Mesenchymal stem cell (in vitro differentiated cells and primary cell): ENCODE data around the gene PRKRIP1.

Experiments used
- DNase-seq: peaks from one replicate; pipeline ENCODE4 v3.0.0-alpha.2; 2013
- H2AFZ ChIP-seq: one replicate; pipeline ENCODE4 v1.6.1; 2013; ENCODE audit warnings: low read depth, mild to moderate bottlenecking, control low read depth, inconsistent platforms, low read length, moderate library complexity
- H2AK5ac ChIP-seq: 2 replicates; pipeline ENCODE4 v1.6.1; 2013; ENCODE audit warnings: low read length, moderate library complexity, mild to moderate bottlenecking, inconsistent platforms; ENCODE audit not compliant: severe bottlenecking
- H2BK120ac ChIP-seq: one replicate; pipeline ENCODE4 v1.6.1; 2013; ENCODE audit warnings: low read depth, mild to moderate bottlenecking, inconsistent platforms, low read length, moderate library complexity
- H2BK12ac ChIP-seq, 2 experiments: one replicate each; pipeline ENCODE4 v1.6.1; 2013; ENCODE audit warnings: inconsistent platforms in 2 of 2, low read length in 2 of 2, mild to moderate bottlenecking in 2 of 2, moderate library complexity in 2 of 2, control low read depth in 1 of 2
- H2BK15ac ChIP-seq: one replicate; pipeline ENCODE4 v1.6.1; 2013; ENCODE audit warnings: mild to moderate bottlenecking, low read depth, inconsistent platforms; ENCODE audit not compliant: poor library complexity, severe bottlenecking
- H2BK5ac ChIP-seq: 2 replicates; pipeline ENCODE4 v1.6.1; 2013; ENCODE audit warnings: low read depth, mild to moderate bottlenecking, low read length, control low read depth, inconsistent platforms; ENCODE audit not compliant: poor library complexity, severe bottlenecking
- H3K14ac ChIP-seq, 2 experiments: one replicate each; pipeline ENCODE4 v1.6.1; 2013; ENCODE audit warnings: inconsistent platforms in 2 of 2, low read length in 2 of 2, control low read depth in 1 of 2, mild to moderate bottlenecking in 1 of 2, moderate library complexity in 1 of 2
- H3K18ac ChIP-seq, 2 experiments: one replicate each; pipeline ENCODE4 v1.6.1; 2013; ENCODE audit warnings: inconsistent platforms in 2 of 2, low read length in 2 of 2, control low read depth in 1 of 2, low read depth in 1 of 2, mild to moderate bottlenecking in 1 of 2
- H3K23ac ChIP-seq, 2 experiments: one replicate each; pipeline ENCODE4 v1.6.1; 2013; ENCODE audit warnings: inconsistent platforms in 2 of 2, low read length in 2 of 2, mild to moderate bottlenecking in 2 of 2, moderate library complexity in 2 of 2, control low read depth in 1 of 2
- H3K27ac ChIP-seq: 2 replicates; pipeline ENCODE4 v1.5.1; 2013; ENCODE audit warnings: mild to moderate bottlenecking, moderate library complexity, low read length, control low read depth, inconsistent platforms; ENCODE audit not compliant: poor library complexity, severe bottlenecking
- H3K27me3 ChIP-seq, 2 experiments: 2 replicates each; pipeline versions ENCODE4 v1.6.1 to v1.7.0; 2013; ENCODE audit warnings: low read length in 2 of 2, mild to moderate bottlenecking in 2 of 2, moderate library complexity in 2 of 2, control low read depth in 1 of 2, inconsistent platforms in 1 of 2; ENCODE audit not compliant: control insufficient read depth in 1 of 2, insufficient read depth in 1 of 2
- H3K36me3 ChIP-seq, 2 experiments: 2 replicates each; pipeline versions ENCODE4 v1.6.1 to v1.7.0; 2013; ENCODE audit warnings: low read length in 2 of 2, control low read depth in 1 of 2, inconsistent platforms in 1 of 2, low read depth in 1 of 2, mild to moderate bottlenecking in 1 of 2; ENCODE audit not compliant: insufficient read depth in 2 of 2, control insufficient read depth in 1 of 2
- H3K4ac ChIP-seq, 2 experiments: one replicate each; pipeline ENCODE4 v1.6.1; 2013; ENCODE audit warnings: inconsistent platforms in 2 of 2, low read length in 2 of 2, mild to moderate bottlenecking in 2 of 2, moderate library complexity in 2 of 2, control low read depth in 1 of 2, low read depth in 1 of 2
- H3K4me1 ChIP-seq: 2 replicates; pipeline ENCODE4 v1.6.1; 2013; ENCODE audit warnings: low read depth, low read length, control low read depth; ENCODE audit not compliant: control insufficient read depth, insufficient read depth
- H3K4me2 ChIP-seq: 2 replicates; pipeline ENCODE4 v1.6.1; 2013; ENCODE audit warnings: low read length, mild to moderate bottlenecking, inconsistent platforms; ENCODE audit not compliant: poor library complexity, severe bottlenecking
- H3K4me3 ChIP-seq, 2 experiments: 2 replicates each; pipeline versions ENCODE4 v1.5.1 to v1.7.0; 2013; ENCODE audit warnings: low read length in 2 of 2, mild to moderate bottlenecking in 2 of 2, control low read depth in 1 of 2, low read depth in 1 of 2; ENCODE audit not compliant: insufficient read depth in 1 of 2
- H3K79me1 ChIP-seq: replicated peaks from 2 replicates; pipeline ENCODE4 v1.6.1; 2013; ENCODE audit warnings: mild to moderate bottlenecking, control low read depth, low read length, inconsistent platforms; ENCODE audit not compliant: poor library complexity, severe bottlenecking
- H3K9ac ChIP-seq: 2 replicates; pipeline ENCODE4 v1.7.0; 2013; ENCODE audit warnings: mild to moderate bottlenecking, low read length, moderate library complexity
- H3K9me3 ChIP-seq: 2 replicates; pipeline ENCODE4 v1.7.0; 2013; ENCODE audit warnings: mild to moderate bottlenecking, low read length; ENCODE audit not compliant: control insufficient read depth
- H4K8ac ChIP-seq: one replicate; pipeline ENCODE4 v1.6.1; 2013; ENCODE audit warnings: inconsistent platforms, mild to moderate bottlenecking, low read length, moderate library complexity
- H4K91ac ChIP-seq: one replicate; pipeline ENCODE4 v1.6.1; 2013; ENCODE audit warnings: mild to moderate bottlenecking, low read length, inconsistent platforms
- WGBS: methylation state at CpG from one replicate; pipeline ENCODE4 v1.1.7; 2013; ENCODE audit warnings: mixed read lengths; 5-methylcytosine and 5-hydroxymethylcytosine counted together

The PRKRIP1 gene

GRCh38 chr7:102387064-102387463 lies 9.1 kb upstream of the PRKRIP1 start:
- no peak overlapping the region for H3K23ac ChIP-seq
- no peak overlapping the region for H3K9ac ChIP-seq
- no peak overlapping the region for H2BK15ac ChIP-seq
- H3K9me3 ChIP-seq: no peaks in the 10 kb centered on the region
- no peak overlapping the region for H4K8ac ChIP-seq
- no peaks in the 10 kb centered on the region for H3K27me3 ChIP-seq
- no peak overlapping the region for H3K4me3 ChIP-seq
- no peak overlapping the region for H3K18ac ChIP-seq
- H3K4me1 ChIP-seq: peaks cover 2% of the 10 kb centered on the region
- H2AK5ac ChIP-seq: no peak overlapping the region
- H3K4ac ChIP-seq: no peak overlapping the region
- H3K79me1 ChIP-seq: peaks cover 10% of the 10 kb centered on the region
- H2BK12ac ChIP-seq: no peak overlapping the region
- H2BK120ac ChIP-seq: no peak overlapping the region
- no peak overlapping the region for H2AFZ ChIP-seq
- no peak overlapping the region for H3K27ac ChIP-seq
- WGBS: 97% methylated on average over 6 of the region's 6 CpGs
- H3K36me3 ChIP-seq: peaks cover 21 to 35% of the 10 kb centered on the region in 2 experiments
- no peak overlapping the region for H3K4me2 ChIP-seq
- no peak for DNase-seq
- no peak overlapping the region for H3K14ac ChIP-seq
- no peak overlapping the region for H4K91ac ChIP-seq
- H2BK5ac ChIP-seq: no peak overlapping the region

GRCh38 chr7:102389810-102390209 lies 6.4 kb upstream of the PRKRIP1 start:
- no peaks in the 10 kb centered on the region for H3K9me3 ChIP-seq
- H2BK15ac ChIP-seq: no peak overlapping the region
- H2BK12ac ChIP-seq: no peak overlapping the region
- H2AFZ ChIP-seq: no peak overlapping the region
- no peak overlapping the region for H2BK120ac ChIP-seq
- peaks cover 10% of the 10 kb centered on the region for H3K79me1 ChIP-seq
- H3K27ac ChIP-seq: no peak overlapping the region
- no CpG with 5 or more reads among the region's 3 CpGs for WGBS
- no peak overlapping the region for H3K23ac ChIP-seq
- no peak overlapping the region for H3K4me3 ChIP-seq
- H3K9ac ChIP-seq: no peak overlapping the region
- H3K4me1 ChIP-seq: peaks cover 2% of the 10 kb centered on the region
- H3K27me3 ChIP-seq: no peaks in the 10 kb centered on the region
- no peak overlapping the region for H3K4ac ChIP-seq
- H3K18ac ChIP-seq: no peak overlapping the region
- H3K36me3 ChIP-seq: peaks cover 22 to 33% of the 10 kb centered on the region in 2 experiments
- H2BK5ac ChIP-seq: no peak overlapping the region
- no peak overlapping the region for H2AK5ac ChIP-seq
- no peak overlapping the region for H4K91ac ChIP-seq
- no peak overlapping the region for H4K8ac ChIP-seq
- no peak for DNase-seq
- no peak overlapping the region for H3K14ac ChIP-seq
- H3K4me2 ChIP-seq: no peak overlapping the region

GRCh38 chr7:102390697-102391484 lies 5.3 kb upstream of the PRKRIP1 start:
- Histone ChIP-seq H2BK15ac (no peak overlapping the region), H3K14ac (no peak overlapping the region), H3K27ac (no peak overlapping the region), H3K4me2 (no peak overlapping the region), H3K18ac (no peak overlapping the region), H3K27me3 (no peaks in the 10 kb centered on the region), H3K4ac (peak overlapping the region in 1 of 2 experiments; percentile 49), H3K79me1 (peaks cover 12% of the 10 kb centered on the region), H2BK120ac (no peak overlapping the region), H4K8ac (peak overlapping the region; percentile 9), H3K36me3 (peaks cover 22 to 33% of the 10 kb centered on the region in 2 experiments), H2AK5ac (peak overlapping the region; percentile 42), H3K4me3 (no peak overlapping the region), H2BK12ac (no peak overlapping the region), H4K91ac (no peak overlapping the region), H3K9ac (no peak overlapping the region), H2AFZ (no peak overlapping the region), H3K23ac (no peak overlapping the region), H2BK5ac (no peak overlapping the region), H3K9me3 (no peaks in the 10 kb centered on the region), H3K4me1 (peaks cover 5% of the 10 kb centered on the region)
- WGBS: 53% methylated on average over 9 of the region's 12 CpGs
- DNase-seq: peak; percentile 77

- Histone ChIP-seq H3K14ac (no peak overlapping the region), H4K8ac (no peak overlapping the region), H3K23ac (no peak overlapping the region), H3K18ac (no peak overlapping the region), H2BK15ac (no peak overlapping the region), H2BK120ac (no peak overlapping the region), H2AFZ (no peak overlapping the region), H3K27me3 (no peaks in the 10 kb centered on the region), H3K79me1 (peaks cover 14% of the 10 kb centered on the region), H3K4me2 (no peak overlapping the region), H3K4ac (no peak overlapping the region), H4K91ac (no peak overlapping the region), H3K9ac (no peak overlapping the region), H3K4me3 (no peak overlapping the region), H2BK12ac (no peak overlapping the region), H3K36me3 (peaks cover 17 to 24% of the 10 kb centered on the region in 2 experiments), H2BK5ac (no peak overlapping the region), H3K9me3 (no peaks in the 10 kb centered on the region), H3K27ac (no peak overlapping the region), H3K4me1 (peaks cover 8% of the 10 kb centered on the region), H2AK5ac (no peak overlapping the region)
- 100% methylated on average over 1 of the region's 1 CpG for WGBS
- no peak for DNase-seq
Observed at GRCh38 chr7:102392330-102392729, 3.8 kb upstream of the PRKRIP1 start.
